Osteoblast (primary cell): ENCODE results near the gene LY9. TPM values are rescaled to one million over a fixed set of nuclear protein-coding genes. Genes with fewer than 3 reads are reported as not detected.

ENCODE experiments used
- DNase-seq: peaks from one replicate; pipeline ENCODE4 v3.0.0; 2011; ENCODE audit warnings: low spot score, mixed read lengths; ENCODE audit not compliant: insufficient read length; ENCODE audit errors: missing footprints
- H2AFZ ChIP-seq: 2 replicates; pipeline ENCODE4 v1.6.0; 2011; ENCODE audit warnings: mild to moderate bottlenecking, low read length
- H3K27ac ChIP-seq: 2 replicates; pipeline ENCODE4 v1.5.1; 2011; ENCODE audit warnings: mild to moderate bottlenecking, low read depth, low read length, moderate library complexity
- H3K27me3 ChIP-seq: 2 replicates; pipeline ENCODE4 v1.6.0; 2012; ENCODE audit warnings: mild to moderate bottlenecking, control low read depth, inconsistent platforms, low read length, moderate library complexity; ENCODE audit not compliant: insufficient read depth
- H3K36me3 ChIP-seq: 2 replicates; pipeline ENCODE4 v1.5.1; 2011; ENCODE audit warnings: mild to moderate bottlenecking, low read length, control low read depth, moderate library complexity; ENCODE audit not compliant: insufficient read depth
- H3K4me1 ChIP-seq: 2 replicates; pipeline ENCODE4 v1.5.1; 2011; ENCODE audit warnings: mild to moderate bottlenecking, low read length, control low read depth, moderate library complexity; ENCODE audit not compliant: insufficient read depth
- H3K4me2 ChIP-seq: 2 replicates; pipeline ENCODE4 v1.6.0; 2011; ENCODE audit warnings: mild to moderate bottlenecking, low read length; ENCODE audit not compliant: insufficient read depth
- H3K4me3 ChIP-seq: fragments of 200-600 bp; sonication (generic); 3 replicates; pipeline ENCODE4 v1.5.1; 2012; ENCODE audit warnings: mild to moderate bottlenecking, low read length, inconsistent platforms; ENCODE audit not compliant: insufficient read depth
- H3K79me2 ChIP-seq: 2 replicates; pipeline ENCODE4 v1.6.0; 2012; ENCODE audit warnings: mild to moderate bottlenecking, low read length, control low read depth, inconsistent platforms; ENCODE audit not compliant: insufficient read depth
- H3K9me3 ChIP-seq: 2 replicates; pipeline ENCODE4 v1.5.1; 2011; ENCODE audit warnings: low read depth, low read length, control low read depth
- H4K20me1 ChIP-seq: 2 replicates; pipeline ENCODE4 v1.6.0; 2012; ENCODE audit warnings: mild to moderate bottlenecking, low read length, control low read depth; ENCODE audit not compliant: insufficient read depth
- total RNA-seq: library from RNA; depleted of rRNA; stranded (reverse); fragments of >200 nt; gene quantifications from 2 replicates; pipeline ENCODE4 v1.2.3, GENCODE V29; 2012
- TF ChIP-seq, protein P1 (sequence below): IDR thresholded peaks from 2 replicates; pipeline ENCODE4 v1.5.1; 2011; ENCODE audit warnings: mild to moderate bottlenecking, low read depth, low read length, moderate library complexity; ENCODE audit errors: extremely low read depth

The LY9 gene
- total RNA-seq, 1 donor, result not detected

DNA sequence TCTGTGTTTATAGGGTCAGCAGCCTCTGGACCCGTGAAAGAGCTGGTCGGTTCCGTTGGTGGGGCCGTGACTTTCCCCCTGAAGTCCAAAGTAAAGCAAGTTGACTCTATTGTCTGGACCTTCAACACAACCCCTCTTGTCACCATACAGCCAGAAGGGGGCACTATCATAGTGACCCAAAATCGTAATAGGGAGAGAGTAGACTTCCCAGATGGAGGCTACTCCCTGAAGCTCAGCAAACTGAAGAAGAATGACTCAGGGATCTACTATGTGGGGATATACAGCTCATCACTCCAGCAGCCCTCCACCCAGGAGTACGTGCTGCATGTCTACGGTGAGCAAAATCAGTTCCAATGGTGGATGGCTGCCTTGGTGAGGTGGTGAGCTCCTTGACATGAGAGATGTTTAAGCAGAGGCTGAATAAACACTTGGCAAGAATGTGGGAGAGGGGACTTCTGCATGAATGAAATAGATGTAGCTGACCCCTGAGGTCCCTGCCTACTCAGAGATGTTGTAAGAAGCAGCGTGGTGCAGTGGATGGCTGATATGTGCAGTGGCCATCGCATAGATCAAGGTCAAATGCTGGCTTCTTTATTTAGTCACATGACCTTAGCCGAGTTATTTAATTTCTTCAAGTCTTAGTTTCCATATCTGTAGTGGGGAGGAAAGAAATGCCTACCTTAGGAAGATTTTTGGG lies 47.6 kb upstream of the LY9 start:
- no peak overlapping the region for H2AFZ ChIP-seq
- no peaks in the 10 kb centered on the region for H3K36me3 ChIP-seq
- H3K79me2 ChIP-seq, result no peaks in the 10 kb centered on the region
- no peak for DNase-seq
- H3K27me3 ChIP-seq, result no peaks in the 10 kb centered on the region
- H3K27ac ChIP-seq, result no peak overlapping the region
- H3K9me3 ChIP-seq, result no peaks in the 10 kb centered on the region
- H3K4me2 ChIP-seq, result no peak overlapping the region
- no peaks in the 10 kb centered on the region for H4K20me1 ChIP-seq
- no peak overlapping the region for H3K4me3 ChIP-seq
- no peaks in the 10 kb centered on the region for H3K4me1 ChIP-seq
- TF ChIP-seq, protein P1, sequence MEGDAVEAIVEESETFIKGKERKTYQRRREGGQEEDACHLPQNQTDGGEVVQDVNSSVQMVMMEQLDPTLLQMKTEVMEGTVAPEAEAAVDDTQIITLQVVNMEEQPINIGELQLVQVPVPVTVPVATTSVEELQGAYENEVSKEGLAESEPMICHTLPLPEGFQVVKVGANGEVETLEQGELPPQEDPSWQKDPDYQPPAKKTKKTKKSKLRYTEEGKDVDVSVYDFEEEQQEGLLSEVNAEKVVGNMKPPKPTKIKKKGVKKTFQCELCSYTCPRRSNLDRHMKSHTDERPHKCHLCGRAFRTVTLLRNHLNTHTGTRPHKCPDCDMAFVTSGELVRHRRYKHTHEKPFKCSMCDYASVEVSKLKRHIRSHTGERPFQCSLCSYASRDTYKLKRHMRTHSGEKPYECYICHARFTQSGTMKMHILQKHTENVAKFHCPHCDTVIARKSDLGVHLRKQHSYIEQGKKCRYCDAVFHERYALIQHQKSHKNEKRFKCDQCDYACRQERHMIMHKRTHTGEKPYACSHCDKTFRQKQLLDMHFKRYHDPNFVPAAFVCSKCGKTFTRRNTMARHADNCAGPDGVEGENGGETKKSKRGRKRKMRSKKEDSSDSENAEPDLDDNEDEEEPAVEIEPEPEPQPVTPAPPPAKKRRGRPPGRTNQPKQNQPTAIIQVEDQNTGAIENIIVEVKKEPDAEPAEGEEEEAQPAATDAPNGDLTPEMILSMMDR, result no peak

DNA sequence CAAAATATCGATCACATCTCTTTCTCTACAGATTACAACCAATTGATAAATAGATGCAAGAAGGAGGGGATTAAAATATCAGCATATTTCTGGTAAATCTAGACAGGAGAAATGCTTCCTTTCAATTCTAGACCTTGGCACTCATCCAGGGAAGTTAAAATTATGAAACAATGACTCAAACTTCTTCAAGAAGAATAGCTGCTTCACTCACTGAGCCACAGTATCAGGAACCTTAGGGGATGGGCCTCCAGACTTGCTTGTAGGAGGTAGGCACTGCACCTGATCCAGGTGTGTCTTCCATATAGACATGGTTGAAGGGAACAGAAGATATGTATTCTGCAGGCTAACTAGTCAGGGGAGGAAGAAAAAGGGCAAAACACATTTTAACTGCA lies 47.1 kb upstream of the LY9 start:
- no peak for DNase-seq
- H2AFZ ChIP-seq, result no peak overlapping the region
- H3K79me2 ChIP-seq, result no peaks in the 10 kb centered on the region
- no peak overlapping the region for H3K4me3 ChIP-seq
- H3K9me3 ChIP-seq, result no peaks in the 10 kb centered on the region
- no peaks in the 10 kb centered on the region for H4K20me1 ChIP-seq
- H3K4me2 ChIP-seq, result no peak overlapping the region
- no peak overlapping the region for H3K27ac ChIP-seq
- no peaks in the 10 kb centered on the region for H3K27me3 ChIP-seq
- no peaks in the 10 kb centered on the region for H3K4me1 ChIP-seq
- H3K36me3 ChIP-seq, result no peaks in the 10 kb centered on the region
- TF ChIP-seq, protein P1, result no peak

DNA sequence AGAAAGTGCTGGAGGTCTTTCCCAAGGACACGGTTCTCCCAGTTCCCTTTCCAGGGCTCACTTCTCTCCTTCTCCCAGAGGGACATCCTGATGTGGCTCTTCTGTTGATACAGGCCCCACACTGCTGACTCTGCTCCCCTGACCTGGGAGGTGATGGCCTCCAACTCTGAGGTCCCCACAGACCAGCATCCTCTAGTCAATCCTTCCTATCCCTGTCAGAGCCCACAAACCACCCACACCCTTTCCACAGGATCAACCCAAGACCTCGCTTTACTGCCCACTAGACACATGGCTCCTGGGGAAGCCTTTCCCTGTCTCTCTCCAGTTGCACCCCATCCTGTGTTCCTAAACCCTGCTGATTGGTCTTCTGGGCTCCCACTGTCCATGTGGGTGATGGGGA lies 45.4 kb upstream of the LY9 start:
- no peak overlapping the region for H2AFZ ChIP-seq
- no peak overlapping the region for H3K4me3 ChIP-seq
- H3K79me2 ChIP-seq, result no peaks in the 10 kb centered on the region
- H4K20me1 ChIP-seq, result no peaks in the 10 kb centered on the region
- H3K36me3 ChIP-seq, result no peaks in the 10 kb centered on the region
- H3K27ac ChIP-seq, result no peak overlapping the region
- TF ChIP-seq, protein P1, result no peak
- no peaks in the 10 kb centered on the region for H3K4me1 ChIP-seq
- DNase-seq, result no peak
- H3K4me2 ChIP-seq, result no peak overlapping the region
- H3K9me3 ChIP-seq, result no peaks in the 10 kb centered on the region
- H3K27me3 ChIP-seq, result no peaks in the 10 kb centered on the region

DNA sequence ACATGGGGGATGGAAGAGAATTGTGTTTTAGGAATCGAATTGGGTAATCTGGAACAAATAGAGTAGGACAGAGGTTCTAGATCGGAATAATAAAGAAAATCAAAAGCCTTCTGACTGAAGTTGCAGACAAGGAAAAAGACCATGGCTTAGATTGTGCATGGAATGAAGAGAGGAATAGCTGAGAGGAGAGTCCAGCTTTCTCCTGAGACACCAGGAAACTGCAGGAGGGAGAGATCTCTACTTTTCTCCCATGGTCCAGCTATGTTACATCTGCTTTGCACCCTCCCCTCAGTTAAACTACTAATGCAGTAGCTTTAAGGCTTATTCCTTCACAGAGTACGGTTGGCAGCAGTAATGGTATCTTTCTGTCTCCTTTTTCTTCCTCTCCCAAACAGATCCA lies 43.6 kb upstream of the LY9 start:
- no peak for DNase-seq
- Histone ChIP-seq H3K4me2 (no peak overlapping the region), H3K27me3 (no peaks in the 10 kb centered on the region), H3K27ac (no peak overlapping the region), H3K9me3 (no peaks in the 10 kb centered on the region), H3K36me3 (no peaks in the 10 kb centered on the region), H3K79me2 (no peaks in the 10 kb centered on the region), H3K4me3 (no peak overlapping the region), H2AFZ (no peak overlapping the region), H3K4me1 (no peaks in the 10 kb centered on the region), H4K20me1 (no peaks in the 10 kb centered on the region)
- TF ChIP-seq, protein P1, result no peak
